ENCODE results near the gene XPR1. TPM values are rescaled to one million over a fixed set of nuclear protein-coding genes. Genes with fewer than 3 reads are reported as not detected.
A peak's percentile ranks its signal among the peaks of the same experiment; 100 is the strongest.

The XPR1 gene
- total RNA-seq, 2 donors from 2014 or later, result 39.3 to 50.9 TPM

- Histone ChIP-seq H3K4me1 (ENCODE audit: control insufficient read depth, insufficient read depth, low read length) (no peaks in the 10 kb centered on the region), H3K36me3 (ENCODE audit: control insufficient read depth, insufficient read depth, low read length) (no peaks in the 10 kb centered on the region), H3K9me3 (ENCODE audit: control insufficient read depth, low read length) (no peaks in the 10 kb centered on the region), H3K27me3 (ENCODE audit: control insufficient read depth, insufficient read depth, low read length, poor library complexity, severe bottlenecking) (no peaks in the 10 kb centered on the region), H3K27ac (ENCODE audit: low read depth, low read length) (no peak overlapping the region), H3K9ac (ENCODE audit: extremely low read depth, low read length, poor library complexity, severe bottlenecking) (no peak overlapping the region), H3K4me3 (ENCODE audit: low read length) (no peak overlapping the region)
- DNase-seq, result no peak
- H3K27me3 Mint-ChIP-seq (ENCODE audit: insufficient read depth), result no peaks in the 10 kb centered on the region
- no peak overlapping the region for H3K27ac Mint-ChIP-seq
- no peak overlapping the region for H3K4me3 Mint-ChIP-seq
- 77% methylated on average over 2 of the region's 2 CpGs; no CpG with 5 or more reads in 1 of the 2 experiments for WGBS, 2 experiments (ENCODE audit: insufficient coverage in 1 of 2, insufficient read length in 1 of 2)
- peaks cover 23% of the 10 kb centered on the region for H3K4me1 Mint-ChIP-seq
- H3K36me3 Mint-ChIP-seq (ENCODE audit: low read depth), result peaks cover 2% of the 10 kb centered on the region
- H3K9me3 Mint-ChIP-seq, result peaks cover 1% of the 10 kb centered on the region
- TF ChIP-seq, protein P1, sequence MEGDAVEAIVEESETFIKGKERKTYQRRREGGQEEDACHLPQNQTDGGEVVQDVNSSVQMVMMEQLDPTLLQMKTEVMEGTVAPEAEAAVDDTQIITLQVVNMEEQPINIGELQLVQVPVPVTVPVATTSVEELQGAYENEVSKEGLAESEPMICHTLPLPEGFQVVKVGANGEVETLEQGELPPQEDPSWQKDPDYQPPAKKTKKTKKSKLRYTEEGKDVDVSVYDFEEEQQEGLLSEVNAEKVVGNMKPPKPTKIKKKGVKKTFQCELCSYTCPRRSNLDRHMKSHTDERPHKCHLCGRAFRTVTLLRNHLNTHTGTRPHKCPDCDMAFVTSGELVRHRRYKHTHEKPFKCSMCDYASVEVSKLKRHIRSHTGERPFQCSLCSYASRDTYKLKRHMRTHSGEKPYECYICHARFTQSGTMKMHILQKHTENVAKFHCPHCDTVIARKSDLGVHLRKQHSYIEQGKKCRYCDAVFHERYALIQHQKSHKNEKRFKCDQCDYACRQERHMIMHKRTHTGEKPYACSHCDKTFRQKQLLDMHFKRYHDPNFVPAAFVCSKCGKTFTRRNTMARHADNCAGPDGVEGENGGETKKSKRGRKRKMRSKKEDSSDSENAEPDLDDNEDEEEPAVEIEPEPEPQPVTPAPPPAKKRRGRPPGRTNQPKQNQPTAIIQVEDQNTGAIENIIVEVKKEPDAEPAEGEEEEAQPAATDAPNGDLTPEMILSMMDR (conservative IDR thresholded peaks at IDR 0.05), result no peak
Observed at GRCh38 chr1:180691322-180691913, 59.6 kb downstream of the XPR1 start.

DNA sequence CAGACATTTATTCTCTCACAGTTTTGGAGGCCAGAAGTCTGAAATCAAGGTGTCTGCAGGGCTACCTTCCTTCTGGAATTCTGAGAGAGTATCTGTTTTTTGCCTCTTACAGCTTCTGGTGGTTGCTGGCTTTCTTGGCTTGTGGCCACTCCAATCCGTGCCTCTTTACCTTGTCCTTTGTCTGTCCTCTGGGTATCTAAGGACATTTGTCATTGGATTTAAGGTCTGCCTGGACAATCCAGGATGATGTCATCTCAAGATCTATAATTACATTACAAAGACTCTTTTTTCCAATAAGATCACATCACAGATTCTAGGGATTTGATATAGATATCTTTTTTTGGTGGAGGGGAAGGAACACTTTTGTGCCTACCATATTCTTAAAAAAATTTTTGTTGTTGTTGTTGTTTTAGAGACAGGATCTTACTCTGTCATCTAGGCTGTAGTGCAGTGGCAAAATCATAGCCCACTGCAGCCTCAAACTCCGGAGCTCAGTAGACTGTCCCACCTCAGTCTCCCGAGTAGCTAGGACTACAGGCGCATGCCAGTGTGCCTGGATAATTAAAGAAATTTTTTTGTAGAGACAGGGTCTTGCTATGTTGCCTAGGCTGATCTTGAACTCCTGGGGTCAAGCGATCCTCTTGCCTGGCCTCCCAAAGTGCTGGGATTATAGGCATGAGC is 61.9 kb downstream of the XPR1 start:
- peaks cover 23% of the 10 kb centered on the region for H3K4me1 Mint-ChIP-seq
- H3K36me3 ChIP-seq (ENCODE audit: control insufficient read depth, insufficient read depth, low read length), result no peaks in the 10 kb centered on the region
- H3K27me3 ChIP-seq (ENCODE audit: control insufficient read depth, insufficient read depth, low read length, poor library complexity, severe bottlenecking), result no peaks in the 10 kb centered on the region
- peaks cover 17% of the 10 kb centered on the region for H3K36me3 Mint-ChIP-seq (ENCODE audit: low read depth)
- peaks cover 21% of the 10 kb centered on the region for H3K9me3 Mint-ChIP-seq
- TF ChIP-seq, protein P1 (conservative IDR thresholded peaks at IDR 0.05), result no peak
- H3K4me1 ChIP-seq (ENCODE audit: control insufficient read depth, insufficient read depth, low read length), result no peaks in the 10 kb centered on the region
- no peaks in the 10 kb centered on the region for H3K27me3 Mint-ChIP-seq (ENCODE audit: insufficient read depth)
- H3K4me3 Mint-ChIP-seq, result no peak overlapping the region
- no peak overlapping the region for H3K27ac ChIP-seq (ENCODE audit: low read depth, low read length)
- H3K9me3 ChIP-seq (ENCODE audit: control insufficient read depth, low read length), result peaks cover 21% of the 10 kb centered on the region
- no peak overlapping the region for H3K9ac ChIP-seq (ENCODE audit: extremely low read depth, low read length, poor library complexity, severe bottlenecking)
- WGBS, 2 experiments (ENCODE audit: insufficient coverage in 1 of 2, insufficient read length in 1 of 2), result 91 to 93% methylated on average over 4 to 5 of the region's 5 CpGs
- H3K27ac Mint-ChIP-seq, result no peak overlapping the region
- DNase-seq, result no peak
- H3K4me3 ChIP-seq (ENCODE audit: low read length), result no peak overlapping the region

DNA sequence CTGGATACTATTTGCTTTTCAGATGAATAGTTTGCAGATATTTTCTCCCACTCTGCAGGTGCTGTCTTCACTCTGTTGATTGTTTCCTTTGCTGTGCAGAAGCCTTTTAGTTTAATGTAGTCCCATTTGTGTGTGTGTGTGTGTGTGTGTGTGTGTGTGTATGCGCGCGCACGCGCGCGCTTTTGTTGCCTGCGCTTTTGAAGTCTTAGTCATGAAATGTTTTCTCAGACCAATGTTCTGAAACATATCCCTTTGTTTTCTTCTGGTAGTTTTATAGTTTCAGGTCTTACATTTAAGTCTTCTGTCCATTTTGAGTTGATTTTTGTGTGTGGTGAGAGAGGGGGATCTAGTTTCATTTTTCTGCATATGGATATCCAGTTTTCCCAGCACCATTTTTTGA is 63.5 kb downstream of the XPR1 start:
- H3K4me3 ChIP-seq (ENCODE audit: low read length), result no peak overlapping the region
- 97% methylated on average over 8 of the region's 8 CpGs; no CpG with 5 or more reads in 1 of the 2 experiments for WGBS, 2 experiments (ENCODE audit: insufficient coverage in 1 of 2, insufficient read length in 1 of 2)
- Mint-ChIP-seq H3K9me3 (peaks cover 23% of the 10 kb centered on the region), H3K27ac (peak overlapping the region; percentile 28), H3K4me3 (no peak overlapping the region), H3K4me1 (peaks cover 23% of the 10 kb centered on the region), H3K36me3 (ENCODE audit: low read depth) (peaks cover 19% of the 10 kb centered on the region), H3K27me3 (ENCODE audit: insufficient read depth) (no peaks in the 10 kb centered on the region)
- peaks cover 24% of the 10 kb centered on the region for H3K9me3 ChIP-seq (ENCODE audit: control insufficient read depth, low read length)
- no peak overlapping the region for H3K27ac ChIP-seq (ENCODE audit: low read depth, low read length)
- H3K27me3 ChIP-seq (ENCODE audit: control insufficient read depth, insufficient read depth, low read length, poor library complexity, severe bottlenecking), result no peaks in the 10 kb centered on the region
- no peak for DNase-seq
- no peak overlapping the region for H3K9ac ChIP-seq (ENCODE audit: extremely low read depth, low read length, poor library complexity, severe bottlenecking)
- no peaks in the 10 kb centered on the region for H3K4me1 ChIP-seq (ENCODE audit: control insufficient read depth, insufficient read depth, low read length)
- TF ChIP-seq, protein P1 (conservative IDR thresholded peaks at IDR 0.05), result no peak
- no peaks in the 10 kb centered on the region for H3K36me3 ChIP-seq (ENCODE audit: control insufficient read depth, insufficient read depth, low read length)
